ENCODE measurements around the gene EIPR1. TPM values are rescaled to one million over a fixed set of nuclear protein-coding genes. Genes with fewer than 3 reads are reported as not detected.

Gene EIPR1
- total RNA-seq, 1 donor from 2014 or later = 23.2 TPM

DNA sequence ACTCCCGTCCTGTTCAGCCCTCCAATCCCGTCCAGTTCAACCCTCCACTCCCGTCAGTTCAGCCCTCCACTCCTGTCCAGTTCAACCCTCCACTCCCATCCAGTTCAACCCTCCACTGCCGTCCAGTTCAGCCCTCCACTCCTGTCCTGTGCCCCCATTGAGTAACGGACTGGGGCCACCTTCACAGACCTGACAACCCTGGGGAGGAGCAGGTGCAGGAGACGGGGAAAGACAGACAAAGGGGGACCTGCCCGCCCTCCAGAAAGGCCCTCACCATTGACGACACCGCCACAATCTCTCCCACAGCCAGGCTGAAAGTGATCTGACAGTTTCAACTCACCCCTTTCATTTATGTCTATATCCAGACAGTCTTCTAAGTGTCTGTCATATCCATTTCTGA lies 72.2 kb downstream of the EIPR1 start:
- DNase-seq (ENCODE audit: low spot score) = no peak

DNA sequence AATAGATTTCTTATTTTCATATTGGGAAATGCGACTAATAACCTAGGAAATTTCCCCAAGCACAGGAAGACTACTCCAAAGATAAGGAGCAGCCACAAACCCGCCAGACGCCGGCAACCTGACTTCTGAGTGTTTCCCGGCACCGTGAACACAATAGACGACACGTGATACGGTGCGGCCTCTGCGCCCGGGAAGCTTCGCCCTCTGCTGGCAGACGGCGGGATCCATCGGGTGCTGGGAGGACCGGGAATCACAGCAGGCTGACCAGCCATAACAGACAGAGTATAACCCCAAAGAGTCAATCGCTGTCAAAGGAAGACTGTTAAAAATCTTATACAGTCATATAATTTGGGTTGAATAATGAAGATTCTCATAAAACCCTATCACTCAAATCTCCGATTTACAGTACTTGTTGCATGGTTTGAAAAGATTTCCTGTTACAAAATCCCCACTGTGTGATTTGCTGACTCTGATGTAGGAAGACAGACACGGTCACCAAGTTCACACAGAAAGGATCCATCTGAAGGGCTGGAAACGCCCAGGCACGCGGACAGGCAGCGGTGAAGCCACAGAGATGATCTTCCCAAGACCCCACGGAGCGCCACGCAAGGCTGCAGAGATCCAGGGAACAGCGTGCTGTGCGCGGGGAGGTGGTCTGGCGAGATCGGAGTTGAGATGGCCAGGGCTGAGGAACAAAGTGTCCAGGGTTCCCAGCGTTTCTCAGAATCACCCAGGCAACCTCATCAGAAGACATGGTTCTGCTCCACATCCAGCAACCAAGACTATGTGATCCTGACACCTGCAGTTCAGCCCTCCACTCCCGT lies 73.8 kb downstream of the EIPR1 start:
- DNase-seq (ENCODE audit: low spot score) = peak; percentile 91

DNA sequence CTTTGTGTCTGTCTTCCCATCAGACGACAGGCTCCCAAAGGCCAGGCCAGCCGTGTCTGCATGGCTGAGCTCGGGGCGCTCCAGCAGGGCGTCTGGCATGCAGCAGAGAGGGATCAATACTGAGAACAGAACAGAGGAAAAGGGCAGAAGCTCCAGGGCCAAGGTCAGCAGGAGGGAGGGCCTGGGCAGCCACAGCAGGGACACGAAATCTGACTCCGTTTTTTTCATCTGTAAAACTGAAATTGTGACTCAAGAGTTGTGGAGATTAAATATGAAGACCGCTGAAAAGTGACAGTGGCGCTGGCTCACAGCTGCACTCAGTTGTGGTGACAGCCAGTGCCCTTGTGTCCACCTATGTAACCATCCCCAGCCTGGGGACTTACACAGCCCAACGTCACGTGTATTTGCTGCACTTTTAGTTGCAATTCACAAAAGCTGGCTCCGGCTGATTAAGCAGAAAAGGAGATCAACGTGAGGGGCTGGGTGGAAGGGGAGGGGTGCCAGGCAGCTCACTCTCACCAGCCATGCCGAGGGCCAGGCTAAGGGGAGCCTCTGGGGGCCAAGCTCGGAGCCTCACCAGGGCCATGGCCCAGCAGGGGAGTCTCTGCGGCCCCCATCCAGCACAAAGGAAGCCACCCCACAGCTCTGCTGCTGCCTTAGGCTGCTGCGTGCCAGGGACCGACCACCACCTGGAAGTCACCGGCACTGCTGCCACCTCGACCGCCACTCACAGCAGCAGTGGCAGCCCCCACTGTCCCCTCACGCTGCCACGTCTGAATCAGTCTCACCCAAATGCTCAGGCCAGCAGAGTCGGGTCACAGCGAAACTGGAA lies 74.7 kb downstream of the EIPR1 start:
- DNase-seq (ENCODE audit: low spot score) = no peak

DNA sequence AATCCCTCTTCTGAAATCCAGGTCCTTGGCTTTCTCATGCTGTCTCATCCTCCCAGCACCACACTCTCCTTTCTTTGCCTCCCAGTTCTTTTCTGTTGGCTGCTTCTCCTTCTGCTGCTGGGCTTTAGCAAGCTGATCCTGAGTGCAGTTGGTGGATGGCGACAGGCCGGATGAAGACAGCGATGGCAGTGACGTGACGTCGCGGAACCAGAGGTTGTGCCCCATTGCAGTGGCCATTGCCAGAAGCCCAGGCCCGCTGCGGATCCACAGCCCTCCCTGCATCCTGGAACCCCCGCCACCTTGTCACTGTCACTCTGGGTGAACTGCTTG lies 75.2 kb downstream of the EIPR1 start:
- DNase-seq (ENCODE audit: low spot score) = no peak

DNA sequence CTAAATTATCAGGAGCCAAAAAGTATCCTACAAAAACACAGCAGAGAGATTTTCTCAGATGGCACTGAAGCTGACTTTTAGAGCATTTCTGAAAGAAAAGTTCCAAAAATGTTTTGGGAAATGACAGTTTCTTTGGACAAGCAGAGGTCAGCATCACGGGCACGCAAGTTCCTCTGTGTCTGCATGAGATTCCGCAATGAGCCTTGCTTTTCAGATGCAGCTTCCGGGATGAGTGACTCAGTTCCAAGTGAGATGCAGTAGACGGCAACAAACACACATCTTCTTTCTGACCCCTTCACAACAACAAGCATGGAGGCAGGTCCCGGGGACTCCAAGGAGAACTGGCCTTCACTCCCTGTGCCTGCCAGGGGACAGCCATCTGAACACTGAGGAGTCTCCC lies 76.6 kb downstream of the EIPR1 start:
- no peak for DNase-seq (ENCODE audit: low spot score)

DNA sequence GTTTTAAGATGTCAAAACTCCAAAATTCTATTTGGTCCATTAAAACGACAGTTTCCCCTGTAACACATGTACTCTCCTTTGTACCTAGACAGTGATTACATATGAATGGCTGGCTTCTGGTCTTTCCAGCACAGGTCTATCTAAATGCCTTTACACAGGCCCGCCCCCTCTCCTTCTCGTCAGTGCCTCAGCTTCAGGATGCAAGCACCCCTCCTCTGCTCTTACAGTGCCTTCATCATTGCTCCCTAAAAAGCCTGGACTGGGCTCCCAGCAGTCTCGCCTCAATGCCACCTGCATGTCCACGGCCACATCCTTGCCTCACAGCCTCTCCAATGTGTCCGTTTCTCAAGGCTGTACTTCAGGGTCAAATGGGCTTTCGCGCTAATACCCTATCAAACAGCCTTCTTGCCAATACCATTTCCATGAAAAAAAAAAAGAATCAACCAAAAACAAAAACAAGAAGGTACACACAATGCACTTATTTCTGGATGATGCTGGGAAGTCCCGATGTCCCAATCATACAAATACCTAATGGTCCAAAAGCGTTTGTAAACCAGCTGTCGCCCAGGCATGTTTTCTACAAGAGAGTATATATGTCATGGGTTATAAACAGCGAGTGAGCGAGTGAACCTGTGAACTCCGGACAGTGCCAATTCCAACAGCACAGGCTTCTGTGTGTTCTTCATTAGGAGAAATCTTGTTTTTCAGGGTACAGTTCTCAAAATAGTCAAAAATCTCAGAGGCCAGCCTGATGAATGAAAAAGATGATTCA lies 77.2 kb downstream of the EIPR1 start:
- no peak for DNase-seq (ENCODE audit: low spot score)

DNA sequence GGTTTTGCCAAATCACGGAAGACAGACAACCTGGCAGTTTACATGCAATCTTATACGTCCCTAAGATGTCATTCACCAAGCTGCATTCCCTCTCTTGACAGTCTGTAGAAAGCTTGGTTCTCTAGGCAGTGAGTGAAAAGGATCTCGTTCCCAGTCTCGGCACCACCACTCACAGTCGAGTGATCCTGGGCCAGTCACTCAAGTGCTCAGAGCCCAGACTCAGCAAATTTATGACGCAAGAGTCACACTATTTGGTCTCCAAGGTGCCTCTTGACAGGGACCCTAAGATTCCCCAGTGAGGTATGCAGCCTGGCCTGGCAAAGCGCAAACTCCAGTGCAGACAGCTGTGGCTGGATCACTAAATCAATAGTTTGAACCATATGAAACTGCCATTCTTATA lies 77.9 kb downstream of the EIPR1 start:
- no peak for DNase-seq (ENCODE audit: low spot score)

DNA sequence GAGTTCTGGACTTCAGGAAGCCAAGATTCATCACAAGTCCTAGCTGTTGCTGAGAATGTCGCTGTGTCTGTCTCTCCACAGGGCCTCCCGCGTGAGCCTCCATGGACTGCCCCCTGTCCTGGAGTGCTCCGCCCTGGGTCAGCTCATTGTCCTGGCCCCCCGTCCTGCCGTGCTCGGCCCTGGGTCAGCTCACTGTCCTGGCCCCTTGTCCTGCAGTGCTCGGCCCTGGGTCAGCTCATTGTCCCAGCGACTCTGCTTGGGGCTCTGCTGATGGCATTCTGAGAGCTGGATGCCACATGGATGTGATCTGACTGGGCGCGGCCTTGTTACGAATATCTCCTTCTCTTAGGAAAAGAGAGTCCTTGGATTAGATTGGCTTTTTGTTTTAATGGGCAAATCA lies 78.5 kb downstream of the EIPR1 start:
- DNase-seq (ENCODE audit: low spot score) = no peak

DNA sequence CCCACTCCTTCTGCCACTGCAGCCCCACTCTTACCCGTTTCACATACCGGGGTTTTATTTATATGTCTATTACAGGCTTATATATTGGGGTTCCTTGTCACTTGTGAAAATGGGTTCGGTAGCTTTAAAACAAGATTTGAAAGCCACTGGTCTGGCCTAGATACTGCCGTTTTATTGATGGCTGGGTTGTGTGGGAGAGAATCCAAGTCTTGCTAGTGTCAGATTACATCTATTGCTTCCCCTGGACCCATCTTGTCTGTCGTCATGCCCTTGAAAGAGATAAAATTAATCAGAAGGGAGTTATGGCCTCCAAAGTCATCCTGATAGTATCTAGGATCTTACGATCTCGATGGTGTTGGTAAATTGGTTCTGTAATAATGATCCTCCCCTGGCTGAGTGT lies 79.4 kb downstream of the EIPR1 start:
- no peak for DNase-seq (ENCODE audit: low spot score)

DNA sequence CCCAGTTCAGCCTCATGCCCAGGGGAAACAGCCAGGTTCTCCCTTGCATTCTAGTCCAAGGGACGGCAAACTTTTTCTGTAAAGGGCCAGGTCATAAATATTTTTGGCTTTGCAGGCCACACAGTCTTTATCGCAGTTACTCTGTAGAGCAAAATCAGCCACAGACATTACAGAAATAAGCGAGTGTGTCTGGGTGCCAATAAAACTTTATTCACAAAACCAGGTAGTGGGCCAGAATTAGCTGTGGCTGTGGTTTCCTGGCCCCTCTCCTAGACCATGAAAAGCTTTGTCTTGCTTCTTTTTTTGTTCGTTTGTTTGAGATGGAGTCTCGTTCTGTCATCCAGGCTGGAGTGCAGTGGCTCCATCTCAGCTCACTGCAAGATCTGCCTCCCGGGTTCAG lies 80.1 kb downstream of the EIPR1 start:
- no peak for DNase-seq (ENCODE audit: low spot score)

DNA sequence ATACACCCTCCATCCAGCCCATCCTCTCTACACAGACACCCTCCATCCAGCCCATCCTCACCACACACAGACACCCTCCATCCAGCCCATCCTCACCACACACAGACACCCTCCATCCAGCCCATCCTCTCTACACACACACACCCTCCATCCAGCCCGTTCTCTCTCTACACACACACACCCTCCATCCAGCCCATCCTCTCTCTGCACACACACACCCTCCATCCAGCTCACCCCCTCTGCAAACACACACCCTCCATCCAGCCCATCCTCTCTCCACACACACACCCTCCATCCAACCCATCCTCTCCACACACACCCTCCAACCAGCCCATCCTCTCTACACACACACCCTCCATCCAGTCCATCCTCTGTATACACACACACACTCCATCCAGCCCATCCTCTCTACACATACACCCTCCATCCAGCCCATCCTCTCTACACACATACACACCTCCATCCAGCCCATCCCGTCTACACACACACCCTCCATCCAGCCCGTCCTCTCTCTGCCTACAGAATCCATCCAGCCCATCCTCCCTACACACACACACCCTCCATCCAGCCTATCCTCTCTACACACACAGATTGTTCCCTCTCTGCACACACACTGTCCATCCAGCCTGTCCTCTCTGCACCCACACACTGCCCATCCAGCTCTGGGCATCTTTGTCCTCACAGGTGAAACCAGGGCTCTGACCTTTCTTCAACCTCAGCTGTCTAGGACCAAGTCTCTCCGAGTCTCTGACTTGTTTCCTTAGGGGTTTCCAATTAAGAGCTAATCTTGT lies 81.2 kb downstream of the EIPR1 start:
- no peak for DNase-seq (ENCODE audit: low spot score)

DNA sequence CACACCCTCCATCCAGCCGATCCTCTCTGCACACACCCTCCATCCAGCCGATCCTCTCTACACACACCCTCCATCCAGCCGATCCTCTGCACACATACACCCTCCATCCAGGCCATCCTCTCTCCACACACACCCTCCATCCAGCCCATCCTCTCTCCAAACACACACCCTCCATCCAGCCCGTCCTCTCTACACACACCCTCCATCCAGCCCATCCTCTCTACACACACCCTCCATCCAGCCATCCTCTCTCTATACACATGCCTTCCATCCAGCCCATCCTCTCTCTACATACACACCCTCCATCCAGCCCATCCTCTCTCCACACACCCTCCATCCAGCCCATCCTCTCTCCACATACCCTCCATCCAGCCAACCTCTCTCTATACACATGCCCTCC lies 83.1 kb downstream of the EIPR1 start:
- DNase-seq (ENCODE audit: low spot score) = no peak

DNA sequence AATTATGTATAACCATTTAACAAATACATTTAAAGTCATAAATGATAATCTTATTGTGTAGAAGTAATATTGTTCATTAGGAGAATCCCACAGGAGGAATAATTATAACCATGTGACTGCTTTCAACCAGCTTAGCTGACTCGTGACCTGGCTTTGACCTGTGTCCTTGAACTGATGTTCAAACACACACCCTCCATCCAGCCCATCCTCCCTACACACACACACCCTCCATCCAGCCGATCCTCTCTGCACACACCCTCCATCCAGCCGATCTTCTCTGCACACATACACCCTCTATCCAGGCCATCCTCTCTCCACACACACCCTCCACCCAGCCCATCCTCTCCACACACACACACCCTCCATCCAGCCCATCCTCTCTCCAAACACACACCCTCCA lies 83.5 kb downstream of the EIPR1 start:
- no peak for DNase-seq (ENCODE audit: low spot score)

DNA sequence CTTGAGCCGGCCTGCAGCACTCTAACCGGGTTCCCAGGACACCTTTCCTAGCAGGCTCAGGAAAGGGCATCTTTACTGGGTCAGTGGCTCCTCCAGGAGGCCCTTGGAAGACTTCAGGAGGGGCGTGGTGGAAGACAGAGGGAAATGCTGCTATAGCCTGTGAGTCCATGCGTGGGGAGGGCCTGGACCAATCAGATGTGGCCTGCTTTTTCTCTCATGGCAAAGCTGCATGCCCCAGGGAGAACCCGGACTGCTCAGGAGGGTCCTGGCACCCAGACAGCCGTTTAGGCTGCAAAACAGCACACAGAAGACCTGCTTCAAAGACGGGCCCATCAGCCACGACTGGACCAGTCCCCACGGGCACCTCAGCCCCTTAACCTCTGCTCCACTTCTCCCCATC lies 84.4 kb downstream of the EIPR1 start:
- DNase-seq (ENCODE audit: low spot score) = no peak

DNA sequence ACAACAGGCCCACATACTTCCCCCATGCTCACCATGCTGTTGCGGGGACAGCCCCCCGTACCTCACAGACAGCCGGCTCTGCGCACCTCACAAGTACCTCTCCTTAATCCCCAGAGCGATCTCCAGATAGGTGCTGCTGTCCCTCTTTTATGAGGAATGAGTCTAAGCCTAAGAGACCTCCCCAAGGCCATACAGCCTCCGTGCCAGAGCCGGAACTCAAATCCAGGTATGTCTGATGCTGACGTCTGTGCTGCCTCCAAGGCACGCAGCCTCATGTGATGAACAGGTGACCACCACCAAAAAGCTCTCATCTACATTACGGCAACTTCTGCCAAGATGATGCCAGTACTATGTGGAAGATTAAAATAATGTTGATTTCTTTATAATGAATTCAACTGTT lies 85.2 kb downstream of the EIPR1 start:
- DNase-seq (ENCODE audit: low spot score) = no peak

DNA sequence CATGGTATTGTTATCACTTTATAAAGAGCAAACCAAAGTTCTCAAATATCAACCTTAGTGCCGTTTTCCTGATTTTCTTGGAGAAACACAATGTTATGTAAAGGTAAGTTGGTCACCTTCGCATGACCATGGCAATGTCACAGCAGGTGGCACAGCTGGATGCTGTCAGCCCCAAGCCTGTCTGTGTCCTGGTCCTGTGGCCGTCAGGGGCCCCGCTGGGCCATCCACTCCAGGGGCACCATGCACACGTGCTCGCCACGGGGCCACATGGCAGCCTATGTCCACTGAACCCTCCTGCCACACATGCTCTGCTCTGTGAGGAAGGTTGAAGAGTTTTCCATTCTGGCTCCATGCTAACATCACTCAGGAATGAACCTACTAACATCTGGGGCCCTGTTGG lies 85.9 kb downstream of the EIPR1 start:
- DNase-seq (ENCODE audit: low spot score) = no peak

DNA sequence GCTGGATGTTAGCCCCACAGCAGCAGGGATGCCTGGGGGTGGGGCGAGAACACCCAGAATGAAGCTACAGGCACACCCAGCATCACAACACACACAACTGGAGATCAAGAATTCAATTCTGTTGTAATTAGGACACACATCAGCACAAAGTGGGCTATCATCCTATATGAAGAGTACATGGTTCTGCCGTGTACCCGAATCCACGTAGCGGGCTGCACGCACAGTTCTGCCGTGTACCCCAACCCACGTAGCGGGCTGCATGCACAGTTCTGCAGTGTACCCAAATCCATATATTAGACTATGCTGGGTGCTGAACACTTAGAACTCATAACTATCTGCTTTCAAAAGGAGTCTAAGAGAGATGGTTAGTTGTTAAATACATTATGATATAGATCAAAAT lies 86.5 kb downstream of the EIPR1 start:
- DNase-seq (ENCODE audit: low spot score) = no peak

DNA sequence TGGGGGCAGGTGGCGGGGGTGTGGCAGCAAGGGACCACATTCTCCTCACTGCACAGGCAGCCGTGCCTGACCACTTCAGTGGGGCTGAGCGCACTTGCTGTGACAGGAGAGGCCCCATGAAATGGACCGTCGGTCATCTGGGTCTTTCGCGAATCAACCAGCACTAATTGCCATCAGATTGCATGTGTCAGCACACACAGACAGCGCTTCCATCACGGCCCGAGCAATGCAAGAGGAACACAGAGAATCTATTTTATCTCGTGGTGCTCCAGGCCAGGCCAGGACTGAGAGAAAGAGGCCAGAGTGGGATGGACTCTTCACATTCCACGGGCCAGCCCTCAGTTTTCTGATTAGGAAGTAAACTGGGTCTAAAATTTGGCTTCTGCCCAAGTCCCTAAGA lies 87.0 kb downstream of the EIPR1 start:
- DNase-seq (ENCODE audit: low spot score) = no peak

DNA sequence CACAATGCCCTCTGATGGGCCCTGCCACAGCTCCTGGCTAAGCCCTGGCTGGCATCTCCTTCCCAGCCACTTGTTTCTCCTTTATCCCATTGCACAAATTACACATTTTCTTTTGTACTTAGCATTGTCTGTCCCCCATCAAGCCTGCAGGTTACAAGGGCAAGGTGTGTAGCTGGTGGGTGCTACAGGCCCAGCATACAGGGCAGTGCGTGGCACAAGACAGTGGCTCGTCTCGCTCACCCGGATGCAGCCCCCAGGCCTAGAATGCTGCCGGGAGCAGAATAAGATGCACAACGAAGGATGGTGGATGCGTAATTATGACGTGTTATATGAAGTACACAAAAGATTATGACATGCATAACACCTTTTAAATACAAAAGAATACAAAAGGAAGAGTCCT lies 87.6 kb downstream of the EIPR1 start:
- DNase-seq (ENCODE audit: low spot score) = no peak

DNA sequence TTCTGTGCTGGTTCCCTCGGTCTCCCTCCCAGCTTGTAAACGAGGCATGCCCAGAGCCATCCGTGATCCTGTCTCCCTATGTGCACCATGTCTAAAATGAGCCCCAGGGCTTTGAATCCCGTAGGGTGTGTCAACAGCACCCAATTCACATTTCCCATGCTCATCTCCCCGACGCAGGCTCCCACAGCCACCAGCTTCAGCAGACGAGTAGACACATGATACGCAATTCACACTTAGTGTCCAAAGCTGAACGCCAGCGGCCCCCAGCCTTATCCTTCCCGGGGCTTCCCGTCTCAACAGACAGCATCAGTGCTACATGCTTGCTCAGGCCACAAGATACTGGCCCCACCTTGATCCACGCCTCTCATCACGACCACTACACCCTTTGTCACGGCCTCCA lies 88.1 kb downstream of the EIPR1 start:
- no peak for DNase-seq (ENCODE audit: low spot score)

DNA sequence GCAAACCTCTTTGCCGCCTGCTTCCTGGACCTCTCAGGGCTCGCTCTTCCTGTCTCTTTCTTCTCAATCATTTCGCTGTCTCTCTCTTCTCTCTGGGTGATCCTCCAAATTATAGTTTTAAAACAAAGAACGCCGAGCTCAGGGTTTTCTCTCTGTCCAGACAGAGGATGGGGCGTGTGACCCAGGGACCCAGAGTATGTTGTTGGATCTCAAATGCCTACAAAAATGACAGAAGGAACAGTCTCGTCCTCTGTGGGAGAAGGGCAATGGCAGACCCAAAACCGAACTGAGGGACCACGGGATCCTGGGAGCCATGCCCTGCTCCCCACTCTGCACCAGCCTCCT lies 88.5 kb downstream of the EIPR1 start:
- DNase-seq (ENCODE audit: low spot score) = no peak
